K562 (cell line): ENCODE results near the gene STK33. TPM values are rescaled to one million over a fixed set of nuclear protein-coding genes. Genes with fewer than 3 reads are reported as not detected.

Experiments used
- ATAC-seq: fragments of 200-7000 bp; cut with Tn5 transposase; 3 replicates; pipeline ENCODE4 v1.9.1; 2020; ENCODE audit warnings: moderate library complexity
- BruUV-seq: library from RNA; stranded (reverse); fragments of 400-500 nt; replicated peaks from 2 replicates; lab custom pipeline; 2021; lab: Mats Ljungman, UMichigan
- CTCF ChIA-PET: fragments of 300-600 bp; formaldehyde crosslinking; extraction: SDS; loops from one replicate; lab custom pipeline; 2021; ENCODE audit warnings: low intra/inter-chr PET ratio; lab: Yijun Ruan, JAX
- POLR2A ChIA-PET: fragments of 300-600, 350-650 bp; sonication (Branson Sonifier 250); formaldehyde crosslinking; extraction: SDS; loops from one replicate; lab custom pipeline; 2021; ENCODE audit warnings: antibody characterized with exemption, inconsistent platforms; lab: Yijun Ruan, JAX
- DNase-seq, 4 experiments: peaks; one replicate each; pipeline versions ENCODE4 v3.0.0 to v3.0.0-alpha.2; 2011 to 2018; ENCODE audit warnings: low spot score in 3 of 4, mixed read lengths in 3 of 4; ENCODE audit errors: extremely low read depth in 1 of 4
- FAIRE-seq: peaks from 2 replicates; lab custom pipeline; 2011; peaks lifted over from hg19 to GRCh38; lab: Jason Lieb, UNC
- H2AFZ ChIP-seq: 2 replicates; pipeline ENCODE4 v1.6.0; 2011; ENCODE audit warnings: low read depth, low read length, control low read depth, inconsistent platforms
- H3K27ac ChIP-seq: fragments of 200-600 bp; 3 replicates; pipeline ENCODE4 v1.8.0; 2011; ENCODE audit warnings: low read depth, mild to moderate bottlenecking, control low read depth, inconsistent platforms, low read length, moderate library complexity, mixed read lengths; ENCODE audit errors: extremely low read depth
- H3K27me3 ChIP-seq, 2 experiments: fragments of 300-600 bp in 1 of 2; 2 replicates in 1 of 2; 3 replicates in 1 of 2; pipeline versions ENCODE4 v1.6.0 to v1.8.0; 2011; ENCODE audit warnings: inconsistent platforms in 2 of 2, low read length in 2 of 2, mild to moderate bottlenecking in 1 of 2, mixed read lengths in 1 of 2, moderate library complexity in 1 of 2; ENCODE audit not compliant: control insufficient read depth in 2 of 2, insufficient read depth in 2 of 2
- H3K36me3 ChIP-seq: fragments of 300-600 bp; 3 replicates; pipeline ENCODE4 v1.8.0; 2011; ENCODE audit warnings: mild to moderate bottlenecking, low read length, inconsistent platforms; ENCODE audit not compliant: control insufficient read depth, insufficient read depth
- H3K4me1 ChIP-seq, 2 experiments: fragments of 200-600 bp in 1 of 2; replicated peaks in 1 of 2; 2 replicates in 1 of 2; 3 replicates in 1 of 2; pipeline versions ENCODE4 v1.5.1 to v1.8.0; 2011; ENCODE audit warnings: inconsistent platforms in 2 of 2, low read length in 2 of 2, mild to moderate bottlenecking in 1 of 2, mixed read lengths in 1 of 2, moderate library complexity in 1 of 2; ENCODE audit not compliant: control insufficient read depth in 2 of 2, insufficient read depth in 2 of 2
- H3K4me2 ChIP-seq: 2 replicates; pipeline ENCODE4 v1.6.1; 2011; ENCODE audit warnings: low read length, control low read depth, inconsistent platforms, mixed read lengths; ENCODE audit not compliant: insufficient read depth
- H3K4me3 ChIP-seq: fragments of 200-600 bp; sonication (generic), shearing (Covaris generic); 2 replicates; pipeline ENCODE4 v1.5.1; 2016; ENCODE audit warnings: control low read depth, inconsistent platforms
- H3K79me2 ChIP-seq: fragments of 200-600 bp; 3 replicates; pipeline ENCODE4 v1.8.0; 2011; ENCODE audit warnings: low read length, inconsistent platforms; ENCODE audit not compliant: control insufficient read depth, insufficient read depth
- H3K9ac ChIP-seq, 2 experiments: 2 replicates each; pipeline versions ENCODE4 v1.6.0 to v1.6.1; 2011; ENCODE audit warnings: low read depth in 2 of 2, low read length in 2 of 2, control low read depth in 1 of 2, inconsistent platforms in 1 of 2, mild to moderate bottlenecking in 1 of 2, mixed read lengths in 1 of 2; ENCODE audit not compliant: insufficient read depth in 1 of 2
- H3K9me1 ChIP-seq: one replicate; pipeline ENCODE4 v1.6.0; 2011; ENCODE audit warnings: inconsistent platforms, mild to moderate bottlenecking, low read length, moderate library complexity; ENCODE audit not compliant: control insufficient read depth, insufficient read depth
- H3K9me3 ChIP-seq: replicated peaks from 2 replicates; pipeline ENCODE4 v1.5.1; 2011; ENCODE audit warnings: low read depth, low read length, inconsistent platforms; ENCODE audit not compliant: control insufficient read depth, insufficient read depth
- H4K20me1 ChIP-seq: replicated peaks from 2 replicates; pipeline ENCODE4 v1.6.1; 2011; ENCODE audit warnings: low read length, inconsistent platforms, mixed read lengths; ENCODE audit not compliant: control insufficient read depth, insufficient read depth
- ARID2 ChIP-seq: fragments of 450-650 bp; IDR thresholded peaks from 2 replicates; pipeline ENCODE4 v1.6.1; 2017; ENCODE audit warnings: antibody characterized with exemption, mild to moderate bottlenecking
- EP300 ChIP-seq: IDR thresholded peaks from 2 replicates; pipeline ENCODE4 v1.6.1; 2012; ENCODE audit warnings: low read length, improper control_type of control experiment
- ESRRB ChIP-seq: fragments of 250-450 bp; sonication (Bioruptor Pico); IDR thresholded peaks from 2 replicates; pipeline ENCODE4 v1.5.0; 2020; ENCODE audit warnings: mild to moderate bottlenecking, moderate library complexity, borderline replicate concordance
- GABPB1 ChIP-seq: sonication (generic); formaldehyde crosslinking; IDR thresholded peaks from 2 replicates; pipeline ENCODE4 v1.8.0; 2022; ENCODE audit warnings: mild to moderate bottlenecking, missing genetic modification reagents
- GTF3C2 ChIP-seq: IDR thresholded peaks from 3 replicates; pipeline ENCODE4 v1.6.1; 2011; ENCODE audit warnings: borderline replicate concordance, mild to moderate bottlenecking, moderate library complexity; ENCODE audit not compliant: insufficient read length; ENCODE audit errors: extremely low read depth
- HDAC1 ChIP-seq, 2 experiments: fragments of 450-650 bp; IDR thresholded peaks; 2 replicates each; pipeline ENCODE4 v1.6.1; 2016 to 2017; ENCODE audit warnings: inconsistent platforms in 1 of 2, mild to moderate bottlenecking in 1 of 2, moderate library complexity in 1 of 2
- HNRNPH1 ChIP-seq: fragments of 200-400 bp; formaldehyde crosslinking; optimal IDR thresholded peaks from 2 replicates; pipeline ENCODE3; 2017; ENCODE audit warnings: low read depth, mild to moderate bottlenecking, low read length, moderate library complexity
- MCM5 ChIP-seq: fragments of 450-650 bp; IDR thresholded peaks from 2 replicates; pipeline ENCODE4 v1.6.1; 2016; ENCODE audit warnings: low read depth
- PCBP2 ChIP-seq: fragments of 200-400 bp; formaldehyde crosslinking; IDR thresholded peaks from 2 replicates; pipeline ENCODE4 v1.6.1; 2018; ENCODE audit warnings: low read length, low read depth, mild to moderate bottlenecking, moderate library complexity; ENCODE audit not compliant: poor library complexity, severe bottlenecking
- PYGO2 ChIP-seq: fragments of 450-650 bp; IDR thresholded peaks from 2 replicates; pipeline ENCODE4 v1.6.1; 2016; ENCODE audit warnings: mild to moderate bottlenecking, missing genetic modification characterization, moderate library complexity, missing compliant biosample characterization
- RBM15 ChIP-seq: fragments of 200-400 bp; formaldehyde crosslinking; IDR thresholded peaks from 2 replicates; pipeline ENCODE4 v1.6.1; 2018; ENCODE audit warnings: mild to moderate bottlenecking, low read length, moderate library complexity; ENCODE audit not compliant: insufficient read depth
- UBTF ChIP-seq, 2 experiments: IDR thresholded peaks; 2 replicates each; pipeline ENCODE4 v1.6.1; 2012; ENCODE audit warnings: improper control_type of control experiment in 2 of 2, low read depth in 2 of 2, low read length in 2 of 2, borderline replicate concordance in 1 of 2
- ZEB2 ChIP-seq: fragments of 450-650 bp; IDR thresholded peaks from 2 replicates; pipeline ENCODE4 v1.6.1; 2016
- ZNF24 ChIP-seq: fragments of 450-650 bp; IDR thresholded peaks from 2 replicates; pipeline ENCODE4 v1.6.1; 2016
- ZNF408 ChIP-seq: fragments of 250-450 bp; sonication (Bioruptor Pico); IDR thresholded peaks from 2 replicates; pipeline ENCODE4 v1.4.0; 2020; ENCODE audit warnings: low read depth, mild to moderate bottlenecking, moderate library complexity
- WGBS: fragments of 100-300 bp; shearing (Covaris generic); methylation state at CpG from one replicate; pipeline ENCODE4 v1.1.6; 2016; ENCODE audit warnings: low coverage, mixed read lengths; ENCODE audit not compliant: insufficient coverage; ENCODE audit errors: missing lambda C conversion rate; 5-methylcytosine and 5-hydroxymethylcytosine counted together
- in situ Hi-C: fragments of 300-500 bp; cut with MboI; formaldehyde crosslinking; loops from 4 replicates; pipeline ENCODE4 v1.15.0; 2018; ENCODE audit warnings: inconsistent platforms, mixed read lengths
- intact Hi-C: fragments of 100-400 bp; cut with micrococcal nuclease; formaldehyde crosslinking; loops from 2 replicates; pipeline ENCODE4 v1.14.2; 2022
- polyA plus RNA-seq, 8 experiments: library from polyadenylated mRNA; depleted of rRNA in 4 of 8; stranded (reverse) in 5 of 8; unstranded in 3 of 8; fragments of >200 nt; fragmentation: Nextera tagmentation in 2 of 8; fragmentation: Illumina TruSeq in 1 of 8; extraction: Ambion mirVana in 2 of 8; extraction: Trizol in 1 of 8; gene quantifications; 2 replicates each; pipeline versions ENCODE4 v1.2.1 to v1.2.3, GENCODE V29; 2011 to 2014; ENCODE audit warnings: inconsistent platforms in 1 of 8, missing spikeins in 1 of 8
- total RNA-seq, 7 experiments: library from RNA; depleted of rRNA in 6 of 7; stranded (reverse); fragments of >200 nt in 6 of 7; fragmentation: Illumina TruSeq in 2 of 7; extraction: Trizol in 2 of 7; gene quantifications; 2 replicates each; pipeline versions ENCODE4 v1.2.1 to v1.2.3, GENCODE V29; 2011 to 2021; ENCODE audit warnings: low replicate concordance in 1 of 7

Gene STK33
- total and polyA plus RNA-seq, 9 of the 15 experiments (the other 6 are each of a cell fraction or from before 2014, with no cell fraction given) = not detected

- DNase-seq = no peak
- TF ChIP-seq GTF3C2 = no peak
- TF ChIP-seq HDAC1 (IDR thresholded peaks at IDR 0.05) = no peak
- no peak for TF ChIP-seq MCM5
- TF ChIP-seq GABPB1 (CRISPR knock-in tag) = no peak
- TF ChIP-seq UBTF (IDR thresholded peaks at IDR 0.05; ENCODE audit: borderline replicate concordance in 1 of 2, low read depth in 2 of 2, low read length in 2 of 2) = no peak
- TF ChIP-seq ZNF24 = no peak
- no peak for TF ChIP-seq EP300
- TF ChIP-seq ARID2 = no peak
- TF ChIP-seq HNRNPH1 = no peak
- no peak for TF ChIP-seq ESRRB (CRISPR knock-in tag)
- no peak for TF ChIP-seq RBM15
- no peak for TF ChIP-seq PCBP2
- no peak for TF ChIP-seq PYGO2
- TF ChIP-seq ZEB2 = no peak
- no peak for TF ChIP-seq ZNF408
- peaks cover 2 to 5% of the 10 kb centered on the region in 2 experiments; a peak in 4 of 5 replicates for H3K4me1 ChIP-seq
- ATAC-seq = no peak
- H3K4me2 ChIP-seq = no peak overlapping the region
- no peak overlapping the region for H3K27ac ChIP-seq
- no peak overlapping the region for H3K9ac ChIP-seq
- no peaks in the 10 kb centered on the region for H3K79me2 ChIP-seq
- no peaks in the 10 kb centered on the region for H3K9me3 ChIP-seq
- H2AFZ ChIP-seq = no peak overlapping the region
- H3K36me3 ChIP-seq = peaks cover 15% of the 10 kb centered on the region
- no peak overlapping the region for H3K4me3 ChIP-seq
- no TSS peak for BruUV-seq
- no peaks in the 10 kb centered on the region for H3K27me3 ChIP-seq
- WGBS = 70% methylated on average over 3 of the region's 3 CpGs
- no peak for FAIRE-seq
- ChIA-PET CTCF (no interaction called here), POLR2A (interaction anchor here (1.1 to 1.4 kb wide), 2 partner anchors 8 to 43 kb away, joined by 4 read pairs; partner anchors contain the start of genes RPL27A and TRIM66)
- H4K20me1 ChIP-seq = 0 out of 2 replicates have a peak, but pooled peaks cover 4% of the 10 kb centered on the region
- intact Hi-C loops (no loop called here), in situ Hi-C loops (no loop called here)
- no peaks in the 10 kb centered on the region for H3K9me1 ChIP-seq
Measured at GRCh38 chr11:8639655-8640054, 45.6 kb upstream of the STK33 start.
